Adipose tissue (tissue), 3 donors: ENCODE results near the gene SERPINA1. TPM values are rescaled to one million over a fixed set of nuclear protein-coding genes. Genes with fewer than 3 reads are reported as not detected.

Experiments
- H3K27ac ChIP-seq: one replicate; pipeline ENCODE4 v1.5.1; 2013; ENCODE audit warnings: low read depth, low read length
- WGBS, 3 donors: extraction: QIAGEN DNeasy Blood & Tissue Kit; methylation state at CpG; one replicate each; pipeline ENCODE4 v1.1.7; 2013; 5-methylcytosine and 5-hydroxymethylcytosine counted together
- polyA plus RNA-seq, 3 donors: library from polyadenylated mRNA; stranded (reverse); fragments of 200-250 nt; gene quantifications; one replicate each; pipeline ENCODE4 v1.2.3, GENCODE V29; 2013
- donor health status: healthy with polysubstance abuse.
- donor health status: Bipolar disorder and iron deficiency.
- donor health status: healthy.

Gene SERPINA1
- polyA plus RNA-seq, 3 donors, result 37.5 to 56.2 (median 50.9) TPM

GRCh38 chr14:94401083-94401482 lies 12.7 kb upstream of the SERPINA1 start:
- 76 to 84% (median 80%) methylated on average over 1 of the region's 1 CpG for WGBS, 3 donors
- no peak overlapping the region for H3K27ac ChIP-seq

- WGBS, 3 donors, result 73 to 87% (median 85%) methylated on average over 3 of the region's 3 CpGs
These were observed 12.0 kb upstream of the SERPINA1 start for GRCh38 chr14:94400422-94400841.

GRCh38 chr14:94398536-94398935 lies 10.1 kb upstream of the SERPINA1 start:
- WGBS, 3 donors, result 77 to 85% (median 83%) methylated on average over 5 of the region's 5 CpGs

More at GRCh38 chr14:94400422-94400841, 12.0 kb upstream of the SERPINA1 start:
- H3K27ac ChIP-seq, result no peak overlapping the region

GRCh38 chr14:94398182-94398479 lies 9.7 kb upstream of the SERPINA1 start:
- WGBS, 3 donors, result 28 to 48% (median 48%) methylated on average over 4 of the region's 4 CpGs
- no peak overlapping the region for H3K27ac ChIP-seq

More at GRCh38 chr14:94398536-94398935, 10.1 kb upstream of the SERPINA1 start:
- H3K27ac ChIP-seq, result no peak overlapping the region

GRCh38 chr14:94397289-94398181 lies 9.1 kb upstream of the SERPINA1 start:
- 57 to 60% (median 58%) methylated on average over 9 of the region's 9 CpGs for WGBS, 3 donors
- no peak overlapping the region for H3K27ac ChIP-seq

- no peak overlapping the region for H3K27ac ChIP-seq
These were observed 8.3 kb upstream of the SERPINA1 start for GRCh38 chr14:94396628-94397225.

GRCh38 chr14:94395888-94396574 lies 7.6 kb upstream of the SERPINA1 start:
- no peak overlapping the region for H3K27ac ChIP-seq
- 28 to 76% (median 74%) methylated on average over 5 of the region's 5 CpGs for WGBS, 3 donors

GRCh38 chr14:94395282-94395887 lies 7.0 kb upstream of the SERPINA1 start:
- WGBS, 3 donors, result 44 to 75% (median 74%) methylated on average over 4 of the region's 4 CpGs
- H3K27ac ChIP-seq, result no peak overlapping the region

- WGBS, 3 donors, result 38 to 47% (median 40%) methylated on average over 9 of the region's 9 CpGs
- H3K27ac ChIP-seq, result peak overlapping the region; percentile 21
These were observed 6.3 kb upstream of the SERPINA1 start for GRCh38 chr14:94394581-94395207.

- 61 to 81% (median 76%) methylated on average over 8 of the region's 8 CpGs for WGBS, 3 donors
- H3K27ac ChIP-seq, result peak overlapping the region; percentile 21
These were observed 5.7 kb upstream of the SERPINA1 start for GRCh38 chr14:94394025-94394493.

GRCh38 chr14:94393474-94393873 lies 5.1 kb upstream of the SERPINA1 start:
- no peak overlapping the region for H3K27ac ChIP-seq
- WGBS, 3 donors, result 82 to 92% (median 91%) methylated on average over 10 of the region's 10 CpGs

- 51 to 70% (median 62%) methylated on average over 5 of the region's 5 CpGs for WGBS, 3 donors
- no peak overlapping the region for H3K27ac ChIP-seq
These were observed 4.1 kb upstream of the SERPINA1 start for GRCh38 chr14:94392510-94392935.

- WGBS, 3 donors, result 78 to 86% (median 78%) methylated on average over 10 of the region's 10 CpGs
- peak overlapping the region; percentile 69 for H3K27ac ChIP-seq
These were observed 3.0 kb upstream of the SERPINA1 start for GRCh38 chr14:94391281-94391975.

- WGBS, 3 donors, result 27 to 44% (median 31%) methylated on average over 12 of the region's 12 CpGs
- H3K27ac ChIP-seq, result peak overlapping the region; percentile 69
These were observed 2.1 kb upstream of the SERPINA1 start for GRCh38 chr14:94390372-94391086.

GRCh38 chr14:94389731-94390371 lies 1.4 kb upstream of the SERPINA1 start:
- 72 to 82% (median 79%) methylated on average over 10 of the region's 10 CpGs for WGBS, 3 donors
- H3K27ac ChIP-seq, result no peak overlapping the region

GRCh38 chr14:94389104-94389469 lies 685 bp upstream of the SERPINA1 start:
- H3K27ac ChIP-seq, result no peak overlapping the region
- WGBS, 3 donors, result 81 to 88% (median 87%) methylated on average over 5 of the region's 5 CpGs

- 71 to 84% (median 81%) methylated on average over 6 of the region's 6 CpGs for WGBS, 3 donors
- H3K27ac ChIP-seq, result peak overlapping the region; percentile 15
These were observed 397 bp downstream of the SERPINA1 start for GRCh38 chr14:94388027-94388383.
